Measurements from ENCODE around the gene NNT.
A peak's percentile ranks its signal among the peaks of the same experiment; 100 is the strongest.
"Not testable (repeated sequence)": the region's sequence is repeated elsewhere in the genome, so short reads cannot be mapped to it uniquely, and the experiment has no call there.

Gene NNT

GRCh38 chr5:43602461-43603343 lies at the start of gene NNT:
Gene NNT (plus strand): TSS chr5:43603180. CDS start chr5:43609196, 6,016 bp downstream.
- peak; percentile 64 for DNase-seq

- DNase-seq: no peak
Observed at GRCh38 chr5:43553381-43553780, 49.6 kb upstream of the NNT start.

GRCh38 chr5:43554497-43554896 lies 48.5 kb upstream of the NNT start:
- DNase-seq: no peak

GRCh38 chr5:43555895-43556606 lies 46.9 kb upstream of the NNT start:
- DNase-seq: peak; percentile 36

GRCh38 chr5:43556607-43556856 lies 46.4 kb upstream of the NNT start:
- not testable (repeated sequence) for DNase-seq

GRCh38 chr5:43556857-43557542 lies 46.0 kb upstream of the NNT start, which contains the start of gene PAIP1:
Gene PAIP1 (minus strand): TSS chr5:43557077. CDS start chr5:43556846, 231 bp downstream.
- peak; percentile 83 for DNase-seq

GRCh38 chr5:43560128-43560527 lies 42.9 kb upstream of the NNT start:
- no peak for DNase-seq

GRCh38 chr5:43561356-43561755 lies 41.6 kb upstream of the NNT start:
- no peak for DNase-seq

- no peak for DNase-seq
Observed at GRCh38 chr5:43563321-43563720, 39.7 kb upstream of the NNT start.

- DNase-seq: no peak
Observed at GRCh38 chr5:43564289-43564850, 38.6 kb upstream of the NNT start.

GRCh38 chr5:43565043-43565442 lies 37.9 kb upstream of the NNT start:
- DNase-seq: no peak

GRCh38 chr5:43567967-43568366 lies 35.0 kb upstream of the NNT start:
- no peak for DNase-seq

GRCh38 chr5:43569236-43569746 lies 33.7 kb upstream of the NNT start:
- no peak for DNase-seq

GRCh38 chr5:43570450-43571158 lies 32.4 kb upstream of the NNT start:
- no peak for DNase-seq

GRCh38 chr5:43571237-43571636 lies 31.7 kb upstream of the NNT start:
- DNase-seq: no peak

GRCh38 chr5:43572357-43572756 lies 30.6 kb upstream of the NNT start:
- no peak for DNase-seq

- DNase-seq: no peak
Observed at GRCh38 chr5:43573058-43573457, 29.9 kb upstream of the NNT start.

GRCh38 chr5:43580402-43581210 lies 22.4 kb upstream of the NNT start:
- DNase-seq: not testable (repeated sequence)

- no peak for DNase-seq
Observed at GRCh38 chr5:43581398-43581797, 21.6 kb upstream of the NNT start.

GRCh38 chr5:43582082-43583005 lies 20.6 kb upstream of the NNT start:
- no peak for DNase-seq
